GM23248 (cell line): ENCODE data around the gene MYH11. TPM values are rescaled to one million over a fixed set of nuclear protein-coding genes. Genes with fewer than 3 reads are reported as not detected.
"Not testable (repeated sequence)": the region's sequence is repeated elsewhere in the genome, so short reads cannot be mapped to it uniquely, and the experiment has no call there.

Experiments used
- DNase-seq: peaks from one replicate; pipeline ENCODE4 v3.0.0-alpha.2; 2015
- H2AFZ ChIP-seq: fragments of 200-600 bp; sonication (generic); 2 replicates; pipeline ENCODE4 v1.6.1; 2016; ENCODE audit warnings: antibody characterized with exemption
- H3F3A ChIP-seq: fragments of 200-600 bp; sonication (generic); 2 replicates; pipeline ENCODE4 v1.6.1; 2016; ENCODE audit warnings: mild to moderate bottlenecking, antibody characterized with exemption, mixed run types; ENCODE audit not compliant: insufficient read depth
- H3K27ac ChIP-seq: fragments of 200-600 bp; sonication (generic); 2 replicates; pipeline ENCODE4 v1.5.1; 2016; ENCODE audit warnings: mild to moderate bottlenecking
- H3K27me3 ChIP-seq: fragments of 200-600 bp; sonication (generic); replicated peaks from 2 replicates; pipeline ENCODE4 v1.6.1; 2016; ENCODE audit warnings: mild to moderate bottlenecking; ENCODE audit not compliant: insufficient read depth
- H3K36me3 ChIP-seq: fragments of 200-600 bp; sonication (generic); 2 replicates; pipeline ENCODE4 v1.6.1; 2016; ENCODE audit warnings: low read depth, mild to moderate bottlenecking
- H3K4me1 ChIP-seq: fragments of 200-600 bp; sonication (generic); 2 replicates; pipeline ENCODE4 v1.6.1; 2016; ENCODE audit warnings: mild to moderate bottlenecking; ENCODE audit not compliant: insufficient read depth
- H3K4me2 ChIP-seq: fragments of 200-600 bp; sonication (generic); one replicate; pipeline ENCODE4 v1.6.1; 2016; ENCODE audit warnings: mild to moderate bottlenecking; ENCODE audit not compliant: unreplicated experiment
- H3K4me3 ChIP-seq: fragments of 200-600 bp; sonication (generic); 2 replicates; pipeline ENCODE4 v1.5.1; 2016; ENCODE audit warnings: mild to moderate bottlenecking
- H3K79me2 ChIP-seq: fragments of 200-600 bp; sonication (generic); 2 replicates; pipeline ENCODE4 v1.6.1; 2016; ENCODE audit warnings: mild to moderate bottlenecking; ENCODE audit not compliant: insufficient read depth
- H3K9ac ChIP-seq: fragments of 200-600 bp; sonication (generic); 2 replicates; pipeline ENCODE4 v1.6.1; 2016; ENCODE audit warnings: mild to moderate bottlenecking
- H3K9me2 ChIP-seq: fragments of 200-600 bp; sonication (generic); 2 replicates; pipeline ENCODE4 v1.6.1; 2016; ENCODE audit warnings: mixed run types, mild to moderate bottlenecking, moderate library complexity; ENCODE audit not compliant: insufficient read depth
- H3K9me3 ChIP-seq: fragments of 200-600 bp; sonication (generic); one replicate; pipeline ENCODE4 v1.6.1; 2017; ENCODE audit warnings: low read depth
- H4K20me1 ChIP-seq: fragments of 200-600 bp; sonication (generic); 2 replicates; pipeline ENCODE4 v1.6.0; 2016; ENCODE audit not compliant: insufficient read depth
- EZH2 ChIP-seq: fragments of 200-600 bp; sonication (generic); IDR thresholded peaks from 2 replicates; pipeline ENCODE4 v1.6.1; 2018; ENCODE audit warnings: antibody characterized with exemption, mild to moderate bottlenecking; ENCODE audit not compliant: insufficient read depth, poor library complexity, severe bottlenecking
- EZH2phosphoT487 ChIP-seq: fragments of 200-600 bp; sonication (generic); IDR thresholded peaks from 2 replicates; pipeline ENCODE4 v1.6.1; 2018; ENCODE audit warnings: antibody characterized with exemption, moderate library complexity, mild to moderate bottlenecking, low read depth; ENCODE audit not compliant: insufficient read depth
- WGBS, 2 experiments: methylation state at CpG; one replicate each; pipeline ENCODE4 v1.1.6; 2015 to 2017; ENCODE audit warnings: low lambda C conversion rate in 2 of 2, low coverage in 1 of 2; ENCODE audit errors: missing lambda C conversion rate in 2 of 2; 5-methylcytosine and 5-hydroxymethylcytosine counted together
- in situ Hi-C: fragments of 300-500 bp; cut with MboI; formaldehyde crosslinking; loops from 2 replicates; pipeline ENCODE4 v1.15.0; 2020
- polyA plus RNA-seq: library from polyadenylated mRNA; unstranded; fragments of >200 nt; fragmentation: Nextera tagmentation; extraction: Ambion mirVana; gene quantifications from 2 replicates; pipeline ENCODE4 v1.2.1, GENCODE V29; 2016
- total RNA-seq: library from RNA; depleted of rRNA; stranded (reverse); fragments of >200 nt; shearing (Covaris generic); gene quantifications from 2 replicates; pipeline ENCODE4 v1.2.3, GENCODE V29; 2014

MYH11 gene
- total and polyA plus RNA-seq, 2 experiments from 2014 or later: 0.79 TPM; not detected in 1

DNA sequence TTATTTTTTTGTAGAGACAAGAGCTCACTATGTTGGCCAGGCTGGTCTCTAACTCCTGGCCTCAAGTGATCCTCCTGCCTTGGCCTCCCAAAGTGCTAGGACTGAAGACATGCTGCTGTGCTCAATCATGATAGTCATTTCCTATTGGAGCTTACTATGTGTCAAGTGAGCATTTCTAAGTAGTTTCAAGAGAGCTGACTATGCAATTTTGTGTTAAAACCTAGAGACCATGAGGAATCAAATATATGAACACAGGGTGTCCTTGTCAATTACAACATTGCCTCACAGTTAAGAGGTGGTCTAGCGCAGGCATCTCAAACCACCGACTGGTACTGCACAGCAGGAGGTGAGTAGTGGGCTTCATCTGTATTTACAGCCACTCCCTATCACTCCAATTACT lies 37.8 kb downstream of the MYH11 start:
- no peak overlapping the region for H2AFZ ChIP-seq
- H3K4me3 ChIP-seq: no peak overlapping the region
- H3K9ac ChIP-seq: no peak overlapping the region
- no peaks in the 10 kb centered on the region for H3K79me2 ChIP-seq
- WGBS, 2 experiments: 46 to 66% methylated on average over 2 of the region's 2 CpGs
- in situ Hi-C loops: no loop called here
- no peak for DNase-seq
- H3K4me2 ChIP-seq: no peak overlapping the region
- H3K9me3 ChIP-seq: no peaks in the 10 kb centered on the region
- no peak overlapping the region for H3K27ac ChIP-seq
- H3F3A ChIP-seq: no peaks in the 10 kb centered on the region
- no peaks in the 10 kb centered on the region for H3K9me2 ChIP-seq
- H3K36me3 ChIP-seq: no peaks in the 10 kb centered on the region
- H3K27me3 ChIP-seq: peaks cover 37% of the 10 kb centered on the region
- no peaks in the 10 kb centered on the region for H3K4me1 ChIP-seq
- TF ChIP-seq EZH2phosphoT487: no peak
- no peak for TF ChIP-seq EZH2
- H4K20me1 ChIP-seq: no peaks in the 10 kb centered on the region

DNA sequence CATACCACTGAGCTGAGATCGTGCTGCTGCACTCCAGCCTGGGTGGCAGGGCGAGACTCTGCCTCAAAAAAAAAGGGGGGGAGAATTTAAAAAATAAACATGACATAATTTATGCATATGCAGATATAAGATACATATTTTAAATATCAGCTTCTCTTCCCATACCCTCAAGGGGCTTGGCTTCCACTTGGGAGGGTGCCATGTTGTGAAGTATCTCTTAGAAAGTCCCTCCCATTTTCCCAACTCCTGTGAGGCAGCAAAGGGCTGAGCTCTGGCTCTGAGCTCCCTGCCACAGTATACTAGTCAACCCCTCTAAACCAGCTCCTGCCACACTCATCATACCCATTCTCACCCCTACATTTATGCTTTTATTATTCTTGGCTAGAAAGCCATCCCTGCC lies 39.4 kb downstream of the MYH11 start:
- Histone ChIP-seq H3F3A (no peaks in the 10 kb centered on the region), H3K79me2 (no peaks in the 10 kb centered on the region), H4K20me1 (no peaks in the 10 kb centered on the region), H3K4me3 (no peak overlapping the region), H3K36me3 (no peaks in the 10 kb centered on the region), H3K9ac (no peak overlapping the region), H3K9me3 (no peaks in the 10 kb centered on the region), H3K9me2 (no peaks in the 10 kb centered on the region), H3K27ac (no peak overlapping the region), H3K4me1 (no peaks in the 10 kb centered on the region), H3K27me3 (peaks cover 37% of the 10 kb centered on the region; the same call in 1 of the 2 replicates), H2AFZ (no peak overlapping the region), H3K4me2 (no peak overlapping the region)
- no peak for DNase-seq
- 6 to 17% methylated on average over 2 of the region's 2 CpGs for WGBS, 2 experiments
- in situ Hi-C loops: no loop called here
- TF ChIP-seq EZH2phosphoT487 (no peak), EZH2 (no peak)

DNA sequence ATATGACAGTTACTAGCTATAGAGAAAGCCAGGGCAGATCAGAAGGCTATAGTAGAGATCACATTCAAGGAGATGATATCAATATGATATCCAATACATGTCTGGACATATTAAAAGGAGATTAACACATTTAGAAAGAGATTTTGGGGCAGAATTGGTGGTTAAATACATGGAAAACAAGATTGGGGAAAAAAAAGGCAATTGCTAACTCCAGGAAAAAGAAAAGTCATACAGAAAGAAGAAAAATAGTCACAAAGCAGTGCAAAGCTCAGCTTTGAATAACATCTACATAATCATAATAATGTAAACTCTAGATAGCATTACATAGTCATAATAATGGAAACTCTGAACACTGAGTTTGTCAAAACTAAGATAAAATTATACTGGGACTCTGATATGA lies 40.6 kb downstream of the MYH11 start:
- DNase-seq: no peak
- H3K9ac ChIP-seq: no peak overlapping the region
- H3F3A ChIP-seq: peaks cover 7% of the 10 kb centered on the region; the same call in 1 of the 2 replicates
- TF ChIP-seq EZH2 (no peak), EZH2phosphoT487 (no peak)
- H3K9me3 ChIP-seq: no peaks in the 10 kb centered on the region
- peaks cover 6% of the 10 kb centered on the region; the same call in 1 of the 2 replicates for H3K4me1 ChIP-seq
- peaks cover 37% of the 10 kb centered on the region; the same call in 1 of the 2 replicates for H3K27me3 ChIP-seq
- H3K79me2 ChIP-seq: no peaks in the 10 kb centered on the region
- no peak overlapping the region for H3K4me3 ChIP-seq
- H3K4me2 ChIP-seq: no peak overlapping the region
- in situ Hi-C loops: no loop called here
- H3K36me3 ChIP-seq: no peaks in the 10 kb centered on the region
- no peaks in the 10 kb centered on the region for H4K20me1 ChIP-seq
- no peak overlapping the region for H2AFZ ChIP-seq
- no peaks in the 10 kb centered on the region for H3K9me2 ChIP-seq
- no peak overlapping the region for H3K27ac ChIP-seq

DNA sequence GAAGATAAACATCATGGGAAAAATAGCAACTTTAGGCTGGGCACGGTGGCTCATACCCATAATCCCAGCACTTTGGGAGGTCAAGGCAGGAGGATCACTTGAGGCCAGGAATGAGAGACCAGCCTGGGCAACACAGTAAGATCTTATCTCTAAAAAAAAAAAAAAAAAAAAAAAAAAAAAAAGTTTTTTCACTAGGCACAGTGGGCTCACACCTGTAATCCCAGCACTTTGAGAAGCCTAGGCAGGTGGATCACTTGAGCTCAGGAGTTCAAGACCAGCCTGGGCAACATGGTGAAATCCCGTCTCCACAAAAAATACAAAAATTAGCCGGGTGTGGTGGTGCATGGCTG lies 44.5 kb downstream of the MYH11 start:
- H3K36me3 ChIP-seq, H4K20me1 ChIP-seq, H3K4me3 ChIP-seq, DNase-seq, H3F3A ChIP-seq, H3K9me2 ChIP-seq, H3K4me2 ChIP-seq, H3K27ac ChIP-seq, H3K79me2 ChIP-seq, in situ Hi-C loops, H3K9me3 ChIP-seq, H3K9ac ChIP-seq, H3K4me1 ChIP-seq, H2AFZ ChIP-seq: not testable (repeated sequence)
- H3K27me3 ChIP-seq: peaks cover 14% of the 10 kb centered on the region; the same call in 1 of the 2 replicates
- WGBS, 2 experiments: 48 to 51% methylated on average over 3 of the region's 3 CpGs
